ENCODE data around the gene CACNB2.

DNA sequence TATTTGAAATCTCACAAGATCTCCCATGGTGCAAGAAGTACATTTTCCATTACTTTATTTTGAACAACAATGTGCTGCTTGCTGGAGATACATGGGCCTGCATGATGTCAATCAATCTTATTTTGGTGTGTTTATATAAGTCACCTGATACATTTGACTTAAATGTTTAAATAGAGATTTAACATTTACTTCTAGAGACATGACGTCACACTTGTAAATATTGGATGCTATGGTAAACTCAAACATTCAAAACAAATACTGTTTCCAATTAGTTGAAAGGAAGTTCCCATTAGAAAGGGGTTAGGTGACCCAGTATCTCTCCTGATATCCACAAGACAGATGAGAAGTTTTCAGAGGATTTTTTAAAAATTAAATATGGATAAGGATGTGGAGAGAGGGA lies 296.7 kb downstream of the CACNB2 start:
- TF ChIP-seq, protein P1, sequence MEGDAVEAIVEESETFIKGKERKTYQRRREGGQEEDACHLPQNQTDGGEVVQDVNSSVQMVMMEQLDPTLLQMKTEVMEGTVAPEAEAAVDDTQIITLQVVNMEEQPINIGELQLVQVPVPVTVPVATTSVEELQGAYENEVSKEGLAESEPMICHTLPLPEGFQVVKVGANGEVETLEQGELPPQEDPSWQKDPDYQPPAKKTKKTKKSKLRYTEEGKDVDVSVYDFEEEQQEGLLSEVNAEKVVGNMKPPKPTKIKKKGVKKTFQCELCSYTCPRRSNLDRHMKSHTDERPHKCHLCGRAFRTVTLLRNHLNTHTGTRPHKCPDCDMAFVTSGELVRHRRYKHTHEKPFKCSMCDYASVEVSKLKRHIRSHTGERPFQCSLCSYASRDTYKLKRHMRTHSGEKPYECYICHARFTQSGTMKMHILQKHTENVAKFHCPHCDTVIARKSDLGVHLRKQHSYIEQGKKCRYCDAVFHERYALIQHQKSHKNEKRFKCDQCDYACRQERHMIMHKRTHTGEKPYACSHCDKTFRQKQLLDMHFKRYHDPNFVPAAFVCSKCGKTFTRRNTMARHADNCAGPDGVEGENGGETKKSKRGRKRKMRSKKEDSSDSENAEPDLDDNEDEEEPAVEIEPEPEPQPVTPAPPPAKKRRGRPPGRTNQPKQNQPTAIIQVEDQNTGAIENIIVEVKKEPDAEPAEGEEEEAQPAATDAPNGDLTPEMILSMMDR (IDR thresholded peaks at IDR 0.05): no peak
- no peak for TF ChIP-seq POLR2A (IDR thresholded peaks at IDR 0.05)

Measured in adrenal gland (tissue), 5 donors.